Osteocyte (in vitro differentiated cells): Measurements from ENCODE around the gene CCDC68. TPM values are rescaled to one million over a fixed set of nuclear protein-coding genes. Genes with fewer than 3 reads are reported as not detected.
"Not testable (repeated sequence)": the region's sequence is repeated elsewhere in the genome, so short reads cannot be mapped to it uniquely, and the experiment has no call there.

ENCODE experiments used
- DNase-seq: peaks from one replicate; pipeline ENCODE4 v3.0.0; 2021; ENCODE audit warnings: mixed read lengths; ENCODE audit not compliant: unreplicated experiment; ENCODE audit errors: extremely low spot score
- H3K27ac Mint-ChIP-seq: one replicate; pipeline ENCODE4 v1.8.0; 2021; ENCODE audit warnings: mild to moderate bottlenecking, mixed read lengths; ENCODE audit not compliant: unreplicated experiment
- H3K27me3 Mint-ChIP-seq: one replicate; pipeline ENCODE4 v1.8.0; 2021; ENCODE audit warnings: mixed read lengths; ENCODE audit not compliant: unreplicated experiment
- H3K36me3 Mint-ChIP-seq: one replicate; pipeline ENCODE4 v1.8.0; 2021; ENCODE audit warnings: mixed read lengths; ENCODE audit not compliant: unreplicated experiment
- H3K4me1 Mint-ChIP-seq: one replicate; pipeline ENCODE4 v1.8.0; 2021; ENCODE audit warnings: mixed read lengths; ENCODE audit not compliant: unreplicated experiment
- H3K4me3 Mint-ChIP-seq: one replicate; pipeline ENCODE4 v1.8.0; 2021; ENCODE audit warnings: mild to moderate bottlenecking, moderate library complexity, mixed read lengths; ENCODE audit not compliant: unreplicated experiment
- H3K9me3 Mint-ChIP-seq: one replicate; pipeline ENCODE4 v1.8.0; 2021; ENCODE audit warnings: mixed read lengths; ENCODE audit not compliant: unreplicated experiment
- CTCF ChIP-seq: fragments of 200-600 bp; sonication (generic); IDR thresholded peaks from 2 replicates; pipeline ENCODE4 v1.5.0; 2021; ENCODE audit warnings: antibody characterized with exemption, mild to moderate bottlenecking, moderate library complexity
- total RNA-seq: library from RNA; stranded (reverse); gene quantifications from 2 replicates; pipeline ENCODE4 v1.2.1, GENCODE V29; 2021

Gene CCDC68
- total RNA-seq, 1 donor from 2014 or later: not detected

- Mint-ChIP-seq H3K4me1 (peaks cover 30% of the 10 kb centered on the region), H3K27ac (no peak overlapping the region), H3K9me3 (peaks cover 8% of the 10 kb centered on the region), H3K4me3 (no peak overlapping the region), H3K36me3 (no peaks in the 10 kb centered on the region), H3K27me3 (no peaks in the 10 kb centered on the region)
- DNase-seq: no peak
- TF ChIP-seq CTCF: no peak
Measured at GRCh38 chr18:54973046-54973445, 13.8 kb upstream of the CCDC68 start.

- no peak for DNase-seq
- no peaks in the 10 kb centered on the region for H3K27me3 Mint-ChIP-seq
- no peaks in the 10 kb centered on the region for H3K36me3 Mint-ChIP-seq
- TF ChIP-seq CTCF: no peak
- H3K4me1 Mint-ChIP-seq: peaks cover 27% of the 10 kb centered on the region
- peaks cover 8% of the 10 kb centered on the region for H3K9me3 Mint-ChIP-seq
- H3K4me3 Mint-ChIP-seq: no peak overlapping the region
- H3K27ac Mint-ChIP-seq: peak overlapping the region; percentile 54
Measured at GRCh38 chr18:54968807-54969206, 9.5 kb upstream of the CCDC68 start.

- Mint-ChIP-seq H3K4me1 (peaks cover 27% of the 10 kb centered on the region), H3K27ac (peak overlapping the region; percentile 54)
- DNase-seq, H3K27me3 Mint-ChIP-seq, H3K4me3 Mint-ChIP-seq, H3K36me3 Mint-ChIP-seq, H3K9me3 Mint-ChIP-seq: not testable (repeated sequence)
Measured at GRCh38 chr18:54968237-54968636, 9.0 kb upstream of the CCDC68 start.

GRCh38 chr18:54967786-54968185 lies 8.5 kb upstream of the CCDC68 start:
- no peak for TF ChIP-seq CTCF
- Mint-ChIP-seq H3K9me3 (no peaks in the 10 kb centered on the region), H3K36me3 (no peaks in the 10 kb centered on the region), H3K4me3 (no peak overlapping the region), H3K27me3 (no peaks in the 10 kb centered on the region), H3K27ac (peak overlapping the region; percentile 54), H3K4me1 (peaks cover 27% of the 10 kb centered on the region)
- no peak for DNase-seq

- H3K27ac Mint-ChIP-seq: no peak overlapping the region
- peaks cover 27% of the 10 kb centered on the region for H3K4me1 Mint-ChIP-seq
- TF ChIP-seq CTCF: no peak
- no peaks in the 10 kb centered on the region for H3K27me3 Mint-ChIP-seq
- H3K36me3 Mint-ChIP-seq: no peaks in the 10 kb centered on the region
- DNase-seq: no peak
- H3K9me3 Mint-ChIP-seq: no peaks in the 10 kb centered on the region
- no peak overlapping the region for H3K4me3 Mint-ChIP-seq
Measured at GRCh38 chr18:54964741-54965140, 5.5 kb upstream of the CCDC68 start.
